LHCN-M2 (cell line): ENCODE measurements around the gene IL34. TPM values are rescaled to one million over a fixed set of nuclear protein-coding genes. Genes with fewer than 3 reads are reported as not detected.

Source experiments
- DNase-seq: peaks from one replicate; pipeline ENCODE4 v3.0.0-alpha.2; 2012; ENCODE audit warnings: low read depth
- total RNA-seq: library from RNA; depleted of rRNA; stranded (reverse); fragments of >200 nt; gene quantifications from 2 replicates; pipeline ENCODE4 v1.2.3, GENCODE V29; 2014

IL34 gene
- total RNA-seq, 1 experiment from 2014 or later = 4.1 TPM

- no peak for DNase-seq
Measured at GRCh38 chr16:70687671-70688245, 41.4 kb downstream of the IL34 start.

GRCh38 chr16:70688246-70688742 is 41.9 kb downstream of the IL34 start:
- DNase-seq = peak; percentile 82

- no peak for DNase-seq
Measured at GRCh38 chr16:70689035-70689969, 42.9 kb downstream of the IL34 start.

GRCh38 chr16:70689970-70690891 is 43.9 kb downstream of the IL34 start:
- DNase-seq = peak; percentile 87

GRCh38 chr16:70691223-70692129 is 45.1 kb downstream of the IL34 start:
- peak; percentile 98 for DNase-seq

GRCh38 chr16:70692130-70692872 is 45.9 kb downstream of the IL34 start:
- peak; percentile 20 for DNase-seq

GRCh38 chr16:70692873-70693671 is 46.7 kb downstream of the IL34 start:
- peak; percentile 87 for DNase-seq

- peak; percentile 97 for DNase-seq
Measured at GRCh38 chr16:70694088-70694867, 47.9 kb downstream of the IL34 start.

GRCh38 chr16:70694868-70695218 is 48.5 kb downstream of the IL34 start:
- no peak for DNase-seq

GRCh38 chr16:70695331-70696070 is 49.1 kb downstream of the IL34 start:
- peak; percentile 92 for DNase-seq

- no peak for DNase-seq
Measured at GRCh38 chr16:70696355-70696754, 50.0 kb downstream of the IL34 start.

- DNase-seq = no peak
Measured at GRCh38 chr16:70696952-70697593, 50.7 kb downstream of the IL34 start.

GRCh38 chr16:70697594-70698170 is 51.3 kb downstream of the IL34 start:
- DNase-seq = no peak

- DNase-seq = no peak
Measured at GRCh38 chr16:70698901-70699300, 52.5 kb downstream of the IL34 start.

GRCh38 chr16:70699696-70700095 is 53.3 kb downstream of the IL34 start:
- no peak for DNase-seq
